GM12865 (cell line): ENCODE data around the gene DPEP2.

Source experiments
- DNase-seq: peaks from one replicate; pipeline ENCODE4 v3.0.0; 2010; ENCODE audit warnings: low read depth
- H3K4me3 ChIP-seq: 2 replicates; pipeline ENCODE4 v1.5.1; 2011; ENCODE audit warnings: mild to moderate bottlenecking, low read depth, low read length, control low read depth
- CTCF ChIP-seq: IDR thresholded peaks from 2 replicates; pipeline ENCODE4 v1.5.1; 2011; ENCODE audit warnings: low read length, control low read depth, low read depth, inconsistent platforms; ENCODE audit not compliant: insufficient read depth; ENCODE audit errors: missing control alignments

DPEP2 gene

GRCh38 chr16:67992661-67993206, 6.5 kb downstream of the DPEP2 start:
- no peak overlapping the region for H3K4me3 ChIP-seq
- no peak for TF ChIP-seq CTCF
- peak; percentile 28 for DNase-seq

- TF ChIP-seq CTCF = no peak
- DNase-seq = no peak
- H3K4me3 ChIP-seq = no peak overlapping the region
Observed at GRCh38 chr16:67990018-67990386, 9.3 kb downstream of the DPEP2 start.

- TF ChIP-seq CTCF = no peak
- DNase-seq = peak; percentile 75
- H3K4me3 ChIP-seq = no peak overlapping the region
Observed at GRCh38 chr16:67989322-67990017, 9.8 kb downstream of the DPEP2 start.

- H3K4me3 ChIP-seq = no peak overlapping the region
- DNase-seq = no peak
- TF ChIP-seq CTCF = no peak
Observed at GRCh38 chr16:67988675-67989074, 10.6 kb downstream of the DPEP2 start.

GRCh38 chr16:67987460-67988160, 11.7 kb downstream of the DPEP2 start:
- no peak for TF ChIP-seq CTCF
- DNase-seq = no peak
- no peak overlapping the region for H3K4me3 ChIP-seq

DNA sequence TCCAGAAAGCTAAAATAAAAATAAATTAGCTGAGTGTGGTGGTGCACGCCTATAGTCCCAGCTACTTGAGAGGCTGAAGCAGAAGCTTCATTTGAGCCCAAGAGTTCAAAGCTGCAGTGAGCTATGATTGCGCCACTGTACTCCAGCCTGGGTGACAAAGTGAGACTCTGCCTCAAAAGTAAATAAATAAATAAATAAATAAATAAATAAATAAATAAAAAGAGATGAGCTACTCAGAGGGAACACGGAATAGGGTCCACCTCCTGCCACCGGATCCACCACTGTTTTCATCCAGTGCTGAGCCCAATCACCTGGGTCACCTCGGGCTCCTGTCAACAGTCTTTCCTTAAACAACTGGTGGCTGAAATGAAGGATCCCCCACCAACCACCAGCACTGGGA, 12.3 kb downstream of the DPEP2 start:
- no peak overlapping the region for H3K4me3 ChIP-seq
- no peak for DNase-seq
- TF ChIP-seq CTCF = no peak
